Nephron (organoid): ENCODE results near the gene ADCYAP1R1.

ENCODE experiments used
- H3K27ac Mint-ChIP-seq, 3 experiments: 2 replicates each; pipeline ENCODE4 v1.8.0; 2020; ENCODE audit warnings: mixed read lengths in 3 of 3, mild to moderate bottlenecking in 2 of 3, moderate library complexity in 1 of 3
- H3K27me3 Mint-ChIP-seq: 2 replicates; pipeline ENCODE4 v1.8.0; 2021; ENCODE audit warnings: low read depth, mild to moderate bottlenecking, moderate library complexity, mixed read lengths
- H3K36me3 Mint-ChIP-seq: 2 replicates; pipeline ENCODE4 v1.8.0; 2020; ENCODE audit warnings: low read depth, mixed read lengths
- H3K4me1 Mint-ChIP-seq: 2 replicates; pipeline ENCODE4 v1.8.0; 2020; ENCODE audit warnings: mixed read lengths
- H3K4me3 Mint-ChIP-seq, 3 experiments: 2 replicates each; pipeline ENCODE4 v1.8.0; 2020; ENCODE audit warnings: mild to moderate bottlenecking in 3 of 3, mixed read lengths in 3 of 3, moderate library complexity in 2 of 3
- H3K9me3 Mint-ChIP-seq: 2 replicates; pipeline ENCODE4 v1.8.0; 2020; ENCODE audit warnings: mixed read lengths
- TF ChIP-seq, protein P1 (sequence below), 3 experiments: fragments of 200-600 bp; sonication (generic); IDR thresholded peaks; one replicate each; pipeline ENCODE4 v1.5.0; 2021; ENCODE audit warnings: antibody characterized with exemption in 3 of 3; ENCODE audit not compliant: unreplicated experiment in 3 of 3

ADCYAP1R1 gene

DNA sequence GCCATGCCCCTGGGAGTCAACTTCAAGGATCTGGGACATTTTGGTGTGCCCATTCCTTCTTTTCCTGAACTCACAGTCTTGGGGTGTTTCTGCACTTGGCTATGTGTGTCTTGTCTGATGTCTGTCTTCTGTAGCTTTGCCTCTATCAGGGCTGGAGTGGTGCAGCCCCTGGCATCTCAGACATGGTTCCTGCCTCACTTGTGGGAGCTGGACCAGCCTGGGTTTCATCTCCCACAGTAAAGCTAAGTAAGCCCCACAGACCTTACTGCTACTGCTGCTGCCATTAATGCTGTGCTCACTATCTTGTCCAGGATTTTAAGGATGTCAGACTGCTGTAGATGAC is 59.0 kb downstream of the ADCYAP1R1 start:
- H3K27me3 Mint-ChIP-seq: peaks cover 23% of the 10 kb centered on the region
- H3K4me1 Mint-ChIP-seq: no peaks in the 10 kb centered on the region
- H3K36me3 Mint-ChIP-seq: no peaks in the 10 kb centered on the region
- no peak overlapping the region for H3K4me3 Mint-ChIP-seq
- TF ChIP-seq, protein P1, sequence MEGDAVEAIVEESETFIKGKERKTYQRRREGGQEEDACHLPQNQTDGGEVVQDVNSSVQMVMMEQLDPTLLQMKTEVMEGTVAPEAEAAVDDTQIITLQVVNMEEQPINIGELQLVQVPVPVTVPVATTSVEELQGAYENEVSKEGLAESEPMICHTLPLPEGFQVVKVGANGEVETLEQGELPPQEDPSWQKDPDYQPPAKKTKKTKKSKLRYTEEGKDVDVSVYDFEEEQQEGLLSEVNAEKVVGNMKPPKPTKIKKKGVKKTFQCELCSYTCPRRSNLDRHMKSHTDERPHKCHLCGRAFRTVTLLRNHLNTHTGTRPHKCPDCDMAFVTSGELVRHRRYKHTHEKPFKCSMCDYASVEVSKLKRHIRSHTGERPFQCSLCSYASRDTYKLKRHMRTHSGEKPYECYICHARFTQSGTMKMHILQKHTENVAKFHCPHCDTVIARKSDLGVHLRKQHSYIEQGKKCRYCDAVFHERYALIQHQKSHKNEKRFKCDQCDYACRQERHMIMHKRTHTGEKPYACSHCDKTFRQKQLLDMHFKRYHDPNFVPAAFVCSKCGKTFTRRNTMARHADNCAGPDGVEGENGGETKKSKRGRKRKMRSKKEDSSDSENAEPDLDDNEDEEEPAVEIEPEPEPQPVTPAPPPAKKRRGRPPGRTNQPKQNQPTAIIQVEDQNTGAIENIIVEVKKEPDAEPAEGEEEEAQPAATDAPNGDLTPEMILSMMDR (IDR thresholded peaks at IDR 0.05; ENCODE audit: unreplicated experiment in 3 of 3): no peak
- no peak overlapping the region for H3K27ac Mint-ChIP-seq
- H3K9me3 Mint-ChIP-seq: no peaks in the 10 kb centered on the region

DNA sequence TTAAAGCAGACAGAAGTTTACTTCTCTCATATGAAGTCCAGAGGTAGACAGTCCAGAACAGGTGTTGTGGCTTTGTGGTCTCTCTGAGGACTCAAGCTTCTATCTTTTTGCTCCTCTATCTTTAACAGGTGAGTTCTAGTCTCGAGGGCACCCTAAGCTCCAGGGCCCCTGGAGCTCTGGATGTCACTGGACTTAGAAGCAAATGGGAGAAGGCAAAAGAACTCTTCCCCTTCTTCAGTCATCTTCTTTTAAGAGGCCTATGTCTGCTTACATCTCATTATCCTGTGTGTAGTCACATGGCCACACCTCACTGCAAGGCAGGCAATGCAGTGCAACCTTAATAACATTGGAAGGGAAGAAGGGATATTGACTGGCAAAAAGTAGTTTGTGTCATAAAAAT is 61.6 kb downstream of the ADCYAP1R1 start:
- Mint-ChIP-seq H3K27ac (no peak overlapping the region), H3K27me3 (peaks cover 28% of the 10 kb centered on the region), H3K36me3 (no peaks in the 10 kb centered on the region), H3K9me3 (no peaks in the 10 kb centered on the region), H3K4me1 (no peaks in the 10 kb centered on the region), H3K4me3 (no peak overlapping the region)
- TF ChIP-seq, protein P1 (IDR thresholded peaks at IDR 0.05; ENCODE audit: unreplicated experiment in 3 of 3): no peak

- Mint-ChIP-seq H3K36me3 (no peaks in the 10 kb centered on the region), H3K4me3 (no peak overlapping the region), H3K9me3 (no peaks in the 10 kb centered on the region), H3K27me3 (peaks cover 32% of the 10 kb centered on the region), H3K4me1 (no peaks in the 10 kb centered on the region), H3K27ac (no peak overlapping the region)
- TF ChIP-seq, protein P1 (IDR thresholded peaks at IDR 0.05; ENCODE audit: unreplicated experiment in 3 of 3): no peak
Observed at GRCh38 chr7:31114593-31115343, 62.7 kb downstream of the ADCYAP1R1 start.

DNA sequence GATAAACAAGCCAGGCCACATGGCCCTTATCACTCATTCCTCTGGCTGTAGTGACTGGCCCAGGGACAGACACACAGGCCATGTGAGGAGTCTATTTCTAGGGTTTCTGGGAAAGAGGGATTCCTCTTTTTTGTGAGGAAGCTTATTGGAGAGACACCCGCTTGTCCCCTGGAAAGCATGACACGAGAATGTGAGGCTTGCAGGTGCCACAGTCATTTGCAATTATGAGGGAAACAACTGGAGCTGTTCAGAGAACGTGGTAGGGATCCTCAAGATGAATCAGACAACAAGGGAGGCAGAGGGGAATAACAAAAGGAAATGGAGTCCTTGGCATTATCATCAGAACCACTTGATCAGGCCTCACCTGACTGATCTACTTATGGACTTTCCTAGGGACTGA is 64.5 kb downstream of the ADCYAP1R1 start:
- TF ChIP-seq, protein P1 (IDR thresholded peaks at IDR 0.05; ENCODE audit: unreplicated experiment in 3 of 3): no peak
- Mint-ChIP-seq H3K4me3 (no peak overlapping the region), H3K36me3 (no peaks in the 10 kb centered on the region), H3K27ac (no peak overlapping the region), H3K27me3 (peaks cover 40% of the 10 kb centered on the region), H3K9me3 (no peaks in the 10 kb centered on the region), H3K4me1 (no peaks in the 10 kb centered on the region)

DNA sequence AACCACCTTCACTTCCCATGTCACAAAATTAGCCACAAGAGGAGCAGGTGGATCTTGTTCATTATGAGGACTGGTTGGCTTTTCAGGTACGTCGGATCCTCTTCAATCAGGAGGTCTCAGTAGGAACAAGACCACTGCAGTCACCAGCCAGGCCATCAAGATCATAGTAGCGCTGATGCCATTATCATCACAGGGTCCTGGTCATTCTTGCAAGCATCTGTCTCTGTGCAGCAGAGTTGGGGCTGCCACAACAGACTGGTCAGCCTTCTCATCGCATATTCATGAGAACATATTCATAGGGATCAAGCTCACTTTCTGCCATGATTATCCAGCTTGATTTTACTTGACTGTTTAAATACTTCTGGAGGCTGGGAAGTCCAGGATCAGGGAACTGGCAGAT is 67.1 kb downstream of the ADCYAP1R1 start:
- Mint-ChIP-seq H3K4me3 (no peak overlapping the region), H3K27me3 (peaks cover 41% of the 10 kb centered on the region), H3K4me1 (peaks cover 6% of the 10 kb centered on the region), H3K9me3 (no peaks in the 10 kb centered on the region), H3K36me3 (no peaks in the 10 kb centered on the region), H3K27ac (no peak overlapping the region)
- TF ChIP-seq, protein P1 (IDR thresholded peaks at IDR 0.05; ENCODE audit: unreplicated experiment in 3 of 3): no peak
